Breast epithelium (tissue), 3 donors: Measurements from ENCODE around the gene NCOA4.
"Not testable (repeated sequence)": the region's sequence is repeated elsewhere in the genome, so short reads cannot be mapped to it uniquely, and the experiment has no call there.

ENCODE experiments used
- CTCF ChIP-seq, 3 donors: fragments of 450-650 bp; IDR thresholded peaks; one replicate each; pipeline ENCODE4 v1.5.1; 2016 to 2017; ENCODE audit warnings: antibody characterized with exemption in 3 of 3, mild to moderate bottlenecking in 3 of 3, moderate library complexity in 3 of 3
- POLR2AphosphoS5 ChIP-seq, 3 donors: sonication (generic); formaldehyde crosslinking; IDR thresholded peaks; one replicate each; pipeline ENCODE4 v1.6.1; 2017; ENCODE audit warnings: antibody characterized with exemption in 3 of 3

DNA sequence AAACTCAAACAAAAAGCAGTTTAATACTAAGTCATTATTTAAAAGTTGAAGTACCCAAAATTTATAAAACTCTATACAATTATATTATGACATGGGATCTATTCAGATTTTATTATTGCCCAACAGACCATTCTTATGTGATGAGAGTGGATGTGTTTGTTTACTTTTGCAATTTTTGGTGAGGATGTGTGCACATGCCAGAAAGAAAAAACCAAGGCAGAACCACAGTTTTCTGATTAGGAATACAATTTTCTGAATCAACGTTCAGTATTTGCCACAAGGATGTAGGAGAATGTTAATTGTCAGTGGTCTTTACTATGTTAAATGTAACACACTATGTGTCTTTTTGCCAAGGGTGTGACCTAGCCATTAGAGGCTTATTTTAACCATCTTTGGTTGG is 49.1 kb downstream of the NCOA4 start:
- TF ChIP-seq POLR2AphosphoS5, CTCF (IDR thresholded peaks at IDR 0.05): not testable (repeated sequence)
